Omental fat pad (tissue), 4 donors: ENCODE measurements around the gene LRFN2. TPM values are rescaled to one million over a fixed set of nuclear protein-coding genes. Genes with fewer than 3 reads are reported as not detected.

Experiments
- ATAC-seq: fragments of 150-250 bp; one replicate; pipeline ENCODE4 v1.9.1; 2016; ENCODE audit warnings: mild to moderate bottlenecking, moderate library complexity; ENCODE audit not compliant: low FRiP score
- DNase-seq: peaks from one replicate; pipeline ENCODE4 v3.0.0-alpha.2; 2019; ENCODE audit warnings: low spot score
- total RNA-seq, 4 donors: library from RNA; depleted of rRNA; stranded (reverse); fragments of >200 nt; gene quantifications; one replicate each; pipeline ENCODE4 v1.1.0, GENCODE V29; 2016
- TF ChIP-seq, protein P1 (sequence below), 3 donors: fragments of 450-650 bp; IDR thresholded peaks; one replicate each; pipeline ENCODE4 v1.5.1; 2016 to 2017; ENCODE audit warnings: antibody characterized with exemption in 3 of 3, mild to moderate bottlenecking in 3 of 3, moderate library complexity in 2 of 3

LRFN2 gene
- total RNA-seq, 4 donors from 2014 or later, result not detected

DNA sequence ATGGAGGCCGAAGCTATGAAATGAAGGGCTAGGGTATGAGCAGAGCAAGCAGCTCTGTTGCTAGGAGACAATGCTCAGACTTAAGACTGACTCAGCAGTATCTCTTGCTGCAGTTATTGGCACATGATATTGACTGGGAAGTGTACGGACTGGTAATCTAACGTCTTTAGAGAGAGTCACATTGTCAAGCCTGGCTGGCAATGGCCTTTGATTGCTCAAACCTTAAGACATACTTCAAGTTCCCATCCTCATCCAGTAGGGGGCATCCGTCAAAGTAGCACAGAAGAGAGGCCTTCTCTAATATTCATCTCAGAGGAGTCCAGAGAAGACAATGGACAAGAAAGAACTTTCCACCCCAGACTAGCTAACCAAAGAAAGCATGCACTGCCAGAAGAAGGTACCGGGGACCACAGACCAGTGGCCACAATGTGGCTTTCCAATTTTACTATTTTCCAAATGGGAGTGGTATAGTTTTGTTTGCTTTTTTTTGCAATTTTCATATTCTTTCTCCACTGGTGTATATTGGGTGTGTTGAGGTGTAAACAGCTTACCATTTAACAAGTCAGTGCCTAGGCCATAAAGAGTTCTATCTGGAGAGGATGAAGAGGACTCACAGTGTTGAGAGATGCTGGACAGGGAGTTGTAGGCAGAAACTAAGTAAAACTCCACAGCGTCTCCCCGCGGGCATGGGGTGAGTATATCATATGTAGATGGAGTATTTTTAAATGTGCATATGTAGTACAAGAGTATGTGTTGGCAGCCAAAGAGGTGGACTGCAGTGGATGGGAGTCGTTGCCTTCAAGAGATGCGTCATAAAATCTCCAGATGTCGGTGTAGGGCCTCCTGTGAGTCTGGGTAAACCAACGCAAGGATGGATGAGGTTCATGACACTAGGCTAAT is 36.7 kb downstream of the LRFN2 start:
- DNase-seq, result no peak
- no peak for ATAC-seq
- TF ChIP-seq, protein P1, sequence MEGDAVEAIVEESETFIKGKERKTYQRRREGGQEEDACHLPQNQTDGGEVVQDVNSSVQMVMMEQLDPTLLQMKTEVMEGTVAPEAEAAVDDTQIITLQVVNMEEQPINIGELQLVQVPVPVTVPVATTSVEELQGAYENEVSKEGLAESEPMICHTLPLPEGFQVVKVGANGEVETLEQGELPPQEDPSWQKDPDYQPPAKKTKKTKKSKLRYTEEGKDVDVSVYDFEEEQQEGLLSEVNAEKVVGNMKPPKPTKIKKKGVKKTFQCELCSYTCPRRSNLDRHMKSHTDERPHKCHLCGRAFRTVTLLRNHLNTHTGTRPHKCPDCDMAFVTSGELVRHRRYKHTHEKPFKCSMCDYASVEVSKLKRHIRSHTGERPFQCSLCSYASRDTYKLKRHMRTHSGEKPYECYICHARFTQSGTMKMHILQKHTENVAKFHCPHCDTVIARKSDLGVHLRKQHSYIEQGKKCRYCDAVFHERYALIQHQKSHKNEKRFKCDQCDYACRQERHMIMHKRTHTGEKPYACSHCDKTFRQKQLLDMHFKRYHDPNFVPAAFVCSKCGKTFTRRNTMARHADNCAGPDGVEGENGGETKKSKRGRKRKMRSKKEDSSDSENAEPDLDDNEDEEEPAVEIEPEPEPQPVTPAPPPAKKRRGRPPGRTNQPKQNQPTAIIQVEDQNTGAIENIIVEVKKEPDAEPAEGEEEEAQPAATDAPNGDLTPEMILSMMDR (IDR thresholded peaks at IDR 0.05), result no peak

GRCh38 chr6:40545954-40546353 is 41.2 kb downstream of the LRFN2 start:
- DNase-seq (no peak), ATAC-seq (no peak)
- TF ChIP-seq, protein P1 (IDR thresholded peaks at IDR 0.05), result no peak

GRCh38 chr6:40543776-40544175 is 43.4 kb downstream of the LRFN2 start:
- no peak for ATAC-seq

DNA sequence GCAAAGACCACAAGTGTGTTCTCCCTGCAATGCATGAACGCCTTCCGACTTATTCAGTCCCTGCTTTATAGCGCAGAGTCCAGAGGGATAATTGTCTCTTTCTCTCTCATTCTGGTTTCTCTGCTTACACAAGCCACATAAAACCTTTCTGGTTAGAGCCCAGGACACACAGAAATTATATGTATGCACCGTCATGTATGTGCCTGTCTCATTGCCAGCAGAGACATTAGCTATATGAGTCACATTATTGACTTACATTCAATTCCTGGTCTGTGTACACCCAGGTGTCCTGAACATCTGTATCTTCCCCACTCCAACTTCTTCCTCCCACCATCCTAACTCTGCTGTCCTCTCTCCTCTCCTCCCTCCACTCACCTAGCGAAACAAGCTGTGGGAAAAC is 44.0 kb downstream of the LRFN2 start:
- DNase-seq (no peak), ATAC-seq (no peak)
- TF ChIP-seq, protein P1 (IDR thresholded peaks at IDR 0.05), result no peak

More at GRCh38 chr6:40543776-40544175, 43.4 kb downstream of the LRFN2 start:
- no peak for DNase-seq
- TF ChIP-seq, protein P1 (IDR thresholded peaks at IDR 0.05), result no peak

GRCh38 chr6:40542175-40542764 is 44.9 kb downstream of the LRFN2 start:
- ATAC-seq (no peak), DNase-seq (no peak)
- TF ChIP-seq, protein P1 (IDR thresholded peaks at IDR 0.05), result no peak

- TF ChIP-seq, protein P1 (IDR thresholded peaks at IDR 0.05), result no peak
- ATAC-seq, result no peak
- DNase-seq, result no peak
Observed at GRCh38 chr6:40541556-40542174, 45.5 kb downstream of the LRFN2 start.
